GM12891 (cell line): ENCODE results near the gene ARAF.

Experiments used
- POLR2A ChIP-seq: IDR thresholded peaks from 2 replicates; pipeline ENCODE4 v1.6.1; 2011; ENCODE audit warnings: low read depth, low read length, control low read depth
- POLR2AphosphoS5 ChIP-seq: IDR thresholded peaks from 2 replicates; pipeline ENCODE4 v1.6.1; 2011; ENCODE audit warnings: low read depth, low read length, control low read depth

DNA sequence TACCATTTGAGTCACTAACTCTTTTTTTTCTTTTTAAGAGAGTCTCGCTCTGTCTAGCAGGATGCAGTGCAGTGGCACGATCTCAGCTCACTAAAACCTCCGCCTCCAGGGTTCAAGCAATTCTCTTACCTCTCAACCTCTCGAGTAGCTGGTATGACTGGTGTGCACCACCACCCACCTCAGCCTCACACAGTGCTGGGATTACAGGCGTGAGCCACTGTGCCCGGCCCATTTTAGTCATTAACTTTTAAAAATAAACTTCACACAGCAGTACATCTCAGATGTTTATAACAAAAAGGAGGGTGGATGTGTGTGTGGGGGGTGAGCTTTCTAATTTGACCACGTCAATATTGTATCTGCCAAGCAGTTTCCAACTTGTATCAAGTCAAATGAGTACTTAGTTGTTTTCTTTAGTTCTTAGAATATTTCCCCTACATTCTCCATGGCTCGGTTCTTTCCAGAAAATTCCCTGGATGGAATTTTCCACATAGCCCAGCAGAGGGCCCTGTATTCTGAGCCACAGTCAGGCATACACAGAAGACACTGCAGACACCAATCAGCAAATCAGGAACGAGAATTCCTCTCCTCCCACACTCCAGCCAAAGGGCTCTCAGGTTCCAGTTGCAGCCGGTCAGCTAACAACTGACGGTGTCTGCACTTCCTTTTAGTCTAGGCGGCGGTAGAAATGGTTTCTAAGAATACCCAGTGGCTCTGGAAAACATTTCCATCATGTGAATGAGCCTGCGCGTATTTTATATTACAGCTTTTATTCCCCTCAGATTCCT, 20.1 kb upstream of the ARAF start:
- TF ChIP-seq POLR2A (no peak), POLR2AphosphoS5 (no peak)
